Skeletal muscle tissue (tissue), 4 donors: ENCODE results near the gene ARFGAP1. TPM values are rescaled to one million over a fixed set of nuclear protein-coding genes. Genes with fewer than 3 reads are reported as not detected.

Source experiments
- H3K27ac ChIP-seq: one replicate; pipeline ENCODE4 v1.7.0; 2013; ENCODE audit warnings: mild to moderate bottlenecking, low read depth, low read length, inconsistent platforms
- H3K27me3 ChIP-seq, 3 donors: one replicate each; pipeline ENCODE4 v1.7.0; 2013; ENCODE audit warnings: low read length in 3 of 3; ENCODE audit not compliant: control insufficient read depth in 3 of 3, insufficient read depth in 3 of 3
- H3K36me3 ChIP-seq, 3 donors: one replicate each; pipeline ENCODE4 v1.7.0; 2013; ENCODE audit warnings: low read length in 3 of 3; ENCODE audit not compliant: control insufficient read depth in 3 of 3, insufficient read depth in 3 of 3
- H3K4me1 ChIP-seq, 3 donors: one replicate each; pipeline ENCODE4 v1.7.0; 2013; ENCODE audit warnings: low read length in 3 of 3, mild to moderate bottlenecking in 3 of 3; ENCODE audit not compliant: control insufficient read depth in 3 of 3, insufficient read depth in 3 of 3
- H3K4me3 ChIP-seq, 3 donors: one replicate each; pipeline ENCODE4 v1.7.0; 2013; ENCODE audit warnings: low read length in 3 of 3
- H3K9ac ChIP-seq, 3 donors: one replicate each; pipeline ENCODE4 v1.7.0; 2013; ENCODE audit warnings: low read length in 3 of 3, mild to moderate bottlenecking in 3 of 3, moderate library complexity in 2 of 3, low read depth in 1 of 3
- H3K9me3 ChIP-seq, 3 donors: one replicate each; pipeline ENCODE4 v1.7.0; 2013; ENCODE audit warnings: low read length in 3 of 3; ENCODE audit not compliant: control insufficient read depth in 3 of 3
- total RNA-seq: library from RNA; depleted of rRNA; stranded (reverse); fragments of >200 nt; gene quantifications from one replicate; pipeline ENCODE4 v1.2.3, GENCODE V29; 2014
- donor health status: Osteomylitis.

ARFGAP1 gene
- total RNA-seq, 1 donor from 2014 or later = 31.8 TPM

- Histone ChIP-seq H3K36me3 (no peaks in the 10 kb centered on the region), H3K4me3 (no peak overlapping the region), H3K27me3 (peaks cover 21 to 50% (median 32%) of the 10 kb centered on the region in 3 donors), H3K9me3 (no peaks in the 10 kb centered on the region), H3K27ac (no peak overlapping the region), H3K4me1 (no peaks in the 10 kb centered on the region), H3K9ac (no peak overlapping the region)
Measured at GRCh38 chr20:63240004-63240403, 32.6 kb upstream of the ARFGAP1 start.

- Histone ChIP-seq H3K4me1 (peaks cover 0 to under 1% (median 0%) of the 10 kb centered on the region in 3 donors), H3K27ac (no peak overlapping the region), H3K36me3 (no peaks in the 10 kb centered on the region), H3K9ac (no peak overlapping the region), H3K4me3 (no peak overlapping the region), H3K27me3 (peaks cover 9 to 49% (median 26%) of the 10 kb centered on the region in 3 donors), H3K9me3 (no peaks in the 10 kb centered on the region)
Measured at GRCh38 chr20:63241272-63241671, 31.3 kb upstream of the ARFGAP1 start.

- H3K36me3 ChIP-seq = no peaks in the 10 kb centered on the region
- no peaks in the 10 kb centered on the region for H3K9me3 ChIP-seq
- no peak overlapping the region for H3K4me3 ChIP-seq
- H3K27me3 ChIP-seq = peaks cover 9 to 54% (median 33%) of the 10 kb centered on the region in 3 donors
- H3K27ac ChIP-seq = no peak overlapping the region
- H3K4me1 ChIP-seq = peaks cover 0 to 9% (median 0%) of the 10 kb centered on the region in 3 donors
- H3K9ac ChIP-seq = no peak overlapping the region
Measured at GRCh38 chr20:63242736-63243135, 29.9 kb upstream of the ARFGAP1 start.

DNA sequence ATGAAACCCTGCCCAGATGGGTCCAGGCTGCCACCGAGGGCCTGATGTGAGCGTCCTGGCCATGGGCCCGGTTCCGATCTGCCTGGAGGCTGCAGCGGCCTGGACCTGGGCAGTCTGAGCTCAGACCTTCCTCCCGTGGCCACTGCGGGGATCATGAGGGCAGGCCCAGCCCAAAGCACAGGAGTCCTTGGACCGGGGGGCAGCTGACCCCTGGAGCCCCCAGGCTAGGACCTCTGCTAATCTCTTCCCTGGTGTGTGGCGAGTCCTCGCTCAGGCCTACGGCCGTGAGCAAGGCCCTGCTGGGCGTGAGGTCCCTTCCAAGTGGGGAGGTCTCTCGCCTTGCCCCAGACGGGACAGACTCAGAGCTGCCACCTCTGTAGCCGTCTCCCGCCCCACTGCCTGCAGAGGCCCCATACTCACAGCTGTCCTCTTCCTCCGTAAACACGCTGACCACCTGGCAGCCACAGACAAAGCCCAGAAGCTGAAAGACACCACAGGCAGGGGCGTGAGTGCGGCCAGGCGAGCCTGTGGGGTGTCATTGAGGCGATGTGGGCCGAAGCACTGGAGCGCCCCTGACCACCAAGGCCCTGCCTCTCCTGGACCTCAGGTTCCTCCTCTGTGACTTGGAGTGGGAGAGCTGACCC lies 28.9 kb upstream of the ARFGAP1 start:
- Histone ChIP-seq H3K27ac (no peak overlapping the region), H3K4me3 (no peak overlapping the region), H3K9ac (no peak overlapping the region), H3K36me3 (no peaks in the 10 kb centered on the region), H3K27me3 (peaks cover 9 to 56% (median 43%) of the 10 kb centered on the region in 3 donors), H3K4me1 (peaks cover 0 to 9% (median 0%) of the 10 kb centered on the region in 3 donors), H3K9me3 (no peaks in the 10 kb centered on the region)

DNA sequence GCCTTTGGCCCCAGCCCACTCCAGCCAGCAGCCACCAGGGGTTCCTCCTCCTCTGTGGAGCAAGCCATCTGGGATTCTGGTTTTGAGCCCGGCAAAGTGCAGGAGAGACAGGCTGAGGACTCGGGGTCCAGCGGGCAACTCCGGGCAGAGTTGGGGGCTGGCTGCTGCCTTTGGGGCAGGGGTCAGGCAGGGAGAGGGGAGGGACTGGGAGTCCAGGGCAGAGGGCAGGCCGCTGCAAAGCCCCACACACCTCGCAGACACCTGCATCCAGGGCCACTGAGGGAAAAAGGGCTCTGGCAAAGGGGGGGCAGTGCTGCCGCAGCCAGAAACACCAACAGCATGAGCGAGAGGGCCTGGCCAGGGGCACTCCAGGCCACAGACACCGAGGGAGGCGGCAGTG lies 28.1 kb upstream of the ARFGAP1 start:
- H3K27me3 ChIP-seq = peaks cover 14 to 61% (median 50%) of the 10 kb centered on the region in 3 donors

DNA sequence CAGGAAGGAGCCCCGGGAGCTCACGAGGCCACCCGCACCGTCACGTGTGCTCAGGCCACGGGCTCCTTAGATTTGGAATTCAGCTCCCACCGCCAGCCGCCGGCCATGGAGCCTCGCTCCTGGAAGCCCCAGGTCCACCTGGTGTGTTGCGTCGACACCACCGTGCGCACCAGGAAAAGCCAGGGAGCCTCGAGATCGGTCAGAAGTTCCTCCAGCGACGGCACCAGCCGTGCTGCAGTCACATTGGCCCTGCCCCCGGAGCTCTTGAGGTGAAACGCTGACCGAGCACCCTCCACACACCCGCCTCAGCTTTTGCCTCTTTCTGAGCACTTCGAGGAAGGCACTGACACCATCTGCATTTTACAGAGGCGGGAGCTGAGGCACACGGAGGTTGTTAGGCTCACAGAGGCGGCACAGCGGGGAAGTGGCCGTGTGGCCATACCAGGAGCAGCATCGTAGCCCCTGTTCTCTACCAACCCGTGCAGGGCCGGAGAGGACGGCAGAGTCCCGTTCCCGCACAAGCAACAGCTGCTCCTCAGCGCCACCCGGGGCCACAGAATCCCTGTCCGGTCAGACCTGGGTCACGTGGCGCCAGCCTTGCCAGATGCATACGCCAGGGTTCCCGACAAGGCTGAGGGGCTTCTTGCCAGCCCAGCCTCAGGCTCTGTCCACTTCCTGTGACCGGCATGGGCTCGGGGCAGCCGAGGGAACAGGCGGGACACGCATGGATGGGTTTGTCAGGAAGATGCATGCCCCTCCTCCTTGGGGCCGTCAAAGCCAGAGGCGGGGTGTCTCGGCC lies 25.9 kb upstream of the ARFGAP1 start:
- H3K27ac ChIP-seq = no peak overlapping the region
- H3K9me3 ChIP-seq = no peaks in the 10 kb centered on the region
- peaks cover 24 to 64% (median 60%) of the 10 kb centered on the region in 3 donors for H3K27me3 ChIP-seq
- no peak overlapping the region for H3K4me3 ChIP-seq
- H3K36me3 ChIP-seq = no peaks in the 10 kb centered on the region
- no peak overlapping the region for H3K9ac ChIP-seq
- H3K4me1 ChIP-seq = peaks cover 0 to 9% (median 0%) of the 10 kb centered on the region in 3 donors

More for the DNA sequence above, 28.1 kb upstream of the ARFGAP1 start:
- H3K4me1 ChIP-seq = peaks cover 0 to 9% (median 0%) of the 10 kb centered on the region in 3 donors
- no peak overlapping the region for H3K27ac ChIP-seq
- no peaks in the 10 kb centered on the region for H3K9me3 ChIP-seq
- H3K4me3 ChIP-seq = no peak overlapping the region
- H3K9ac ChIP-seq = no peak overlapping the region
- no peaks in the 10 kb centered on the region for H3K36me3 ChIP-seq

GRCh38 chr20:63247671-63248228 lies 24.9 kb upstream of the ARFGAP1 start:
- H3K9ac ChIP-seq = no peak overlapping the region
- H3K4me1 ChIP-seq = peaks cover 0 to 9% (median 0%) of the 10 kb centered on the region in 3 donors
- no peaks in the 10 kb centered on the region for H3K36me3 ChIP-seq
- no peaks in the 10 kb centered on the region for H3K9me3 ChIP-seq
- H3K27me3 ChIP-seq = peaks cover 32 to 73% (median 64%) of the 10 kb centered on the region in 3 donors
- H3K4me3 ChIP-seq = no peak overlapping the region
- no peak overlapping the region for H3K27ac ChIP-seq

DNA sequence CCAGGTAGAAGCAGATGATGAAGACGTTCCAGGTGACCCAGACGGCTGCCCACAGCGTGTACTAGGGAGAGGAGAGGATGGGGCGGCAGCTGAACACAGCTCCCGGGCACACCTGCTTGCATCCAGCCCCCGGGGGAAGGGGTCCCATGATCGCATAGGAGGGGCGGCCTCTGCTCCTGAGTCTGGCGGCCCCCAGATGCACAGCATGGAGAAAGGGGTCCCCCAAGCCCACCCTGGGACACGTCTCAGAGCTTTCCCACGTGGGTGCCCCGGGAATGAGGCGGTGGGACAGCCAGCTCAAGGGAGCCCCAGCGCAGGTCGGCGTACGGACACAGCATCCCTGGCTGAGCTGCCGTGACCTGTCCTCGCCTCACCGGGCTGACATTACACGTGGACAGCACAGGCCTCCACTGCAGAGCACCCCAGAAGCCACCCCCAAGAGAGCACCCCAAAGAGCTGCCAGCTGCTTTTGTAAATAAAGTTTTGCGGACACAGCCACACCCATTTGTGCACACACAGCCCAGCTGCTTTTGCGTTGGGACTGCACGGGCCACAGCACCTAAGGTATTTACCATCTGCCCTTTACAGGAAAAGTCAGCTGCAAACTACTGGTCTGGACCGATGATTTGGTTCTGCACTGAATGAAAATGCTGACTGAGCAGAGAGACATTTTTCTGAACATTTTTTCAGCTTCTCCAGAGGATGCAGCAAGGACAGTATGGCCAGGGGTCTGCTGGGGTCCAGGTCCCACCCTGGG lies 23.6 kb upstream of the ARFGAP1 start:
- no peak overlapping the region for H3K4me3 ChIP-seq
- H3K36me3 ChIP-seq = no peaks in the 10 kb centered on the region
- H3K27ac ChIP-seq = no peak overlapping the region
- H3K9me3 ChIP-seq = no peaks in the 10 kb centered on the region
- H3K9ac ChIP-seq = no peak overlapping the region
- peaks cover 38 to 74% (median 69%) of the 10 kb centered on the region in 3 donors for H3K27me3 ChIP-seq
- peaks cover 0 to 9% (median 4%) of the 10 kb centered on the region in 3 donors for H3K4me1 ChIP-seq

GRCh38 chr20:63249891-63250290 lies 22.7 kb upstream of the ARFGAP1 start:
- H3K4me1 ChIP-seq = peaks cover 0 to 9% (median 4%) of the 10 kb centered on the region in 3 donors
- peaks cover 41 to 77% (median 66%) of the 10 kb centered on the region in 3 donors for H3K27me3 ChIP-seq
- H3K9me3 ChIP-seq = no peaks in the 10 kb centered on the region
- no peak overlapping the region for H3K9ac ChIP-seq
- H3K4me3 ChIP-seq = no peak overlapping the region
- no peak overlapping the region for H3K27ac ChIP-seq
- H3K36me3 ChIP-seq = no peaks in the 10 kb centered on the region
